ENCODE measurements around the gene OTX1.

Gene OTX1

DNA sequence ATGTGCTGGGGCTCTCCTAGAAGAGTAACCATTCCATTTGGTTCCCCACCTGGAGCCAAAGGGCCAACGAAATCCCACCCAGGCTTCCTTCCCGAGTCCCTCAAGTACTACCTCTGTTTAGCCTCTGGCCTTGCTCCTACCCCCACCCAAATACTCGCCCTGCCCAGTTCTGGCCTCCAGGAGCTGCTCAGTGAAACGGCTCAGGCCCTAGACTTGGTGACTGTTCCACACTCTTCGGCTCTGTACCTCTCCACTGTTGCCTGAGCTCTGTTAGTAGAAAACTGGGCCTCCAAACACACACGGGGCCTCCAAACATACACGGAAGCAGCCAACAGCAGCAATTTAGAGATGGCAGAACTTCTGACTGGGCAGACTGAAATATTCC, 4.2 kb downstream of the OTX1 start:
- TF ChIP-seq, protein P1, sequence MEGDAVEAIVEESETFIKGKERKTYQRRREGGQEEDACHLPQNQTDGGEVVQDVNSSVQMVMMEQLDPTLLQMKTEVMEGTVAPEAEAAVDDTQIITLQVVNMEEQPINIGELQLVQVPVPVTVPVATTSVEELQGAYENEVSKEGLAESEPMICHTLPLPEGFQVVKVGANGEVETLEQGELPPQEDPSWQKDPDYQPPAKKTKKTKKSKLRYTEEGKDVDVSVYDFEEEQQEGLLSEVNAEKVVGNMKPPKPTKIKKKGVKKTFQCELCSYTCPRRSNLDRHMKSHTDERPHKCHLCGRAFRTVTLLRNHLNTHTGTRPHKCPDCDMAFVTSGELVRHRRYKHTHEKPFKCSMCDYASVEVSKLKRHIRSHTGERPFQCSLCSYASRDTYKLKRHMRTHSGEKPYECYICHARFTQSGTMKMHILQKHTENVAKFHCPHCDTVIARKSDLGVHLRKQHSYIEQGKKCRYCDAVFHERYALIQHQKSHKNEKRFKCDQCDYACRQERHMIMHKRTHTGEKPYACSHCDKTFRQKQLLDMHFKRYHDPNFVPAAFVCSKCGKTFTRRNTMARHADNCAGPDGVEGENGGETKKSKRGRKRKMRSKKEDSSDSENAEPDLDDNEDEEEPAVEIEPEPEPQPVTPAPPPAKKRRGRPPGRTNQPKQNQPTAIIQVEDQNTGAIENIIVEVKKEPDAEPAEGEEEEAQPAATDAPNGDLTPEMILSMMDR (conservative IDR thresholded peaks at IDR 0.05; ENCODE audit: low read depth, low read length) = no peak
- H3K4me3 ChIP-seq (ENCODE audit: low read depth, low read length) = no peak overlapping the region

DNA sequence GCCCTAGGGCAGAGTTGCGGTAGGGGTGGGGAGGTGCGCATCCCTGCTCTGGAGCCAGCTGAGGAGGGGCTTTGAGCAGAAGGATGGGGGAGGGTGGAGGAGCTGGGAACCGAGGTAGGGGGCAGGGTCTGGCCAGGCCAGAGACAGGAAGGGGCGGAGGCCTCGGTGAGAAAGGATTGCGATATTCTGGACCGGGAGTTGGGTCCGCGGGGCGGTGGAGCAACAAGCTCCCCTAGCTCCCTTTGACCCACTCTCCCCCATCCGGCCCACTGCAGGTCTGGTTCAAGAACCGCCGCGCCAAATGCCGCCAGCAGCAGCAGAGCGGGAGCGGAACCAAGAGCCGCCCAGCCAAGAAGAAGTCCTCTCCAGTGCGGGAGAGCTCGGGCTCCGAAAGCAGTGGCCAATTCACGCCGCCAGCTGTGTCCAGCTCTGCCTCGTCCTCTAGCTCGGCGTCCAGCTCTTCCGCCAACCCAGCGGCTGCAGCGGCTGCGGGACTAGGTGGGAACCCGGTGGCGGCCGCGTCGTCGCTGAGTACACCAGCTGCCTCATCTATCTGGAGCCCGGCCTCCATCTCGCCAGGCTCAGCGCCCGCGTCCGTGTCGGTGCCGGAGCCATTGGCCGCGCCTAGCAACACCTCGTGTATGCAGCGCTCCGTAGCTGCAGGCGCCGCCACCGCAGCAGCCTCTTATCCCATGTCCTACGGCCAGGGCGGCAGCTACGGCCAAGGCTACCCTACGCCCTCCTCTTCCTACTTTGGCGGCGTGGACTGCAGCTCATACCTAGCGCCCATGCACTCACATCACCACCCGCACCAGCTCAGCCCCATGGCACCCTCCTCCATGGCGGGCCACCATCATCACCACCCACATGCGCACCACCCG, 4.8 kb downstream of the OTX1 start:
- H3K4me3 ChIP-seq (ENCODE audit: low read depth, low read length) = no peak overlapping the region
- no peak for DNase-seq (ENCODE audit: low read depth)
- TF ChIP-seq, protein P1 (conservative IDR thresholded peaks at IDR 0.05; ENCODE audit: low read depth, low read length) = no peak

More for the DNA sequence above, 4.2 kb downstream of the OTX1 start:
- DNase-seq (ENCODE audit: low read depth) = no peak

DNA sequence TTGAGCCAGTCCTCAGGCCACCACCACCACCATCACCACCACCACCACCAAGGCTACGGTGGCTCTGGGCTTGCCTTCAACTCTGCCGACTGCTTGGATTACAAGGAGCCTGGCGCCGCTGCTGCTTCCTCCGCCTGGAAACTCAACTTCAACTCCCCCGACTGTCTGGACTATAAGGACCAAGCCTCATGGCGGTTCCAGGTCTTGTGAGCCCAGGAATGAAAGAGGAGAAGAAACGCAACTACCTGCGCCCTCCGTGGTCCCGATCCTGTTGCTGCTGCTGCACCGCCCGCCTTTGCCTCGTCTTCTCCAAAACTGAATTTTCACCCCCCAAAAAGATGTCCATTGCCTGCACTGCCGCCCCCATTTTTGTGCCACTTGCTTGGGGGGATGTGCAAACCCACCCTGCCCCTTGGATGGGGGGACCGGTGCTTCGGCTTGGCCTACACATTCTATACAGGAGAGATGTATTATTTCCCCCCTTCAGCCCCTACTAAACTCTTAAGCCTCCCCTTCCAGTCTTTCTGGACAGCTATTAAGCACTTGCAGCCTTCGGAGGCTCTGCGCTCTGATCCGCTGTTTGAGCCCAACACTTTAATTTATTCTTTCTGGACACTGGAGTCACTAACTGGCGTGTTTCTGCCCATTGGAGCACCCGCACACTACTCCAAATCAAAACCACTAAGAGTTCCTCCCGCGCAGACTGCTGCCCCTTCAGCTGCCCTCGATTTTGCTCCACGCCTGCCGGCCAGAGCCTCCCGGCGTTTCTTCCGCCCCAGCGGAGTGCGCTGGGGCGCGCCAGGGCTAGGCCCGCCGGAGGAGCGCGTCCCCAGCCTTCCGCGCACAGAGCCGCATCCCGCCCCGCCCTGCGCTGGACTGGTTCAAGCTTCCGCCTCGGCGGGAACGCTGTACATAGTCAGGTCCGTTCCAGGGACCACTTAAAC, 5.7 kb downstream of the OTX1 start:
- TF ChIP-seq, protein P1 (conservative IDR thresholded peaks at IDR 0.05; ENCODE audit: low read depth, low read length) = no peak
- no peak overlapping the region for H3K4me3 ChIP-seq (ENCODE audit: low read depth, low read length)
- DNase-seq (ENCODE audit: low read depth) = no peak

DNA sequence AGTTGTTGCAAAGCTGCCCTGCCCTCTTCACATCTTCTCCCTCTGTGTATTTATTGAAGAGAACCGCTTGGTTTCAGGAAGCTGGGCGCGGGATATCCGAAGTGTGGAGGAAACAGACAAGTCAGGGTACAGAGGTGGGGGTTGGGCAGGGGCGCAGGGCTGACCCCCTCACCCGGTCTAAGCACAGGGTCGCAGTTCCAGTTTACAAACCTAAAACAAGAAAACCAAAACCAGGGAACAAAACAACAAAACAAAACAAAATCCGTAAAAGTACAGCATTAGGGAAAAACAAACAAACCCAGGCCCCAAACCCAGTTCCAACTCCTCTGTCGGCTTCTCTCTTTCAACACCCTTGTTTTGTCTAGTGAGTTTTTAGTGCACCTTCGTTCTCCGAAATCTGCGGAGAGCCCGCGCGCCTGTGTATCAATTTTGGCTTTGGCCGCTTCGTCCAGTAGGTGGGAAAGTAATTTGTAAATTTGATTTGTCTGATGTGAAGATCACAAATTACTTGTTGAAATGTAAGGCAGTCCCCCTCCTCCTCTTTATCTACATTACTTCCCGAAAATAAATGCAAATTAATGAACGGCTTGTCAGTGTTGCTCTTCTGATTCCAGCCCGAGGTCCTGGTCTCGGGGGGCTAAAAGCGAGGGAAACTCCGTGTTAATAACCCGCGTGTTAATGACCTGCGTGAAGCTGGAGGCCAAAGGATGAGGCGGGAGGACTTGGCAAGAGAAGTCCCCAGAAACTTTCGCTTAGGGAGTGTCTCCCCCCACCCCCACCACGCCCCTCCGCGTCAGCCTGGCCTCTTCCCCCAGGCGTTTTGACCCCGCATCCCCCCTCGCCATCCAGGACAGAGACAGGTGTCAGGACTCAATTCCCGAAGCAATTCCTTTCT, 6.9 kb downstream of the OTX1 start:
- TF ChIP-seq, protein P1 (conservative IDR thresholded peaks at IDR 0.05; ENCODE audit: low read depth, low read length) = no peak
- no peak overlapping the region for H3K4me3 ChIP-seq (ENCODE audit: low read depth, low read length)
- no peak for DNase-seq (ENCODE audit: low read depth)

DNA sequence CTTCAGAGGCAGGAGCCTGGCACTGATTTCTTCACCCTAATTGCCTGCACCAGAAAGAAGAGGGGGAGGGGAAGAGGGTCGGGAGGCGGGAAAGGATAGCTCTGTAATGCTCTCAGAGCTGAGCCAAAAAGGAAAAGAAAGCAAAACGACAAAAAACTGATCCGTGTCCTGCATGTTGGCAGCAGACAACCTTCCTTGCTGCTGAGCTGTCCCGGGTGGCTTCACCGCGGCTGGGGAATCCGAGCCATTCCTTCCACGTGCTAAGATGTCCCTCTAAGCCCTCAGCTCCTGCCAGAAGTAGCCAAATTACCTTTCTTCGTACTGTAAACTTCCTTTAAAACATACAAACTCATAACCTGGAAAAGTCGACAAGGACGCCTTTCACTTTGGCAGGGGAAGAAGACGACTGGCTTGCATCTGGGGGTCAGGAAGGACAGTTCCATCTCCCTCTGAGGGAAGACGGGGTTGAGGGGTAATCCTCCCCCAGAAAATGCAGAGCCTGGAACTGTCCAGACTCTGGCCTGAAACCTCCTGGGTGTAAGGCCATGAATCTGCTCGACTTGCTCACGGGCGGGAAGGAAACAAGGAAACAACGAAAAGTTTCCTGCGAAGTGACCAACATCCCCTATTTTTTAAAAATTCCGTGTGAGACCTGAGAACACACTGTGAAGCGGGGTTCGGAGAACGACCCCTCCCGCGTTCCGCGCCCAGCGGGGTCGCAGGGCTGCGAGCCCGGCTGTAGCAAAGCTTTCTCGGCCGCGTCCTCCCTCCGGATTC, 7.7 kb downstream of the OTX1 start:
- no peak for DNase-seq (ENCODE audit: low read depth)
- TF ChIP-seq, protein P1 (conservative IDR thresholded peaks at IDR 0.05; ENCODE audit: low read depth, low read length) = no peak
- H3K4me3 ChIP-seq (ENCODE audit: low read depth, low read length) = no peak overlapping the region
